Dendritic cell treated with granulocyte-macrophage colony-stimulating factor and Interleukin-4, amounts not matched to agents 40 ng/mL and 50 ng/mL, for 4 days (primary cell): Measurements from ENCODE around the gene HNRNPLL.

Experiments used
- H3K27ac Mint-ChIP-seq: one replicate; pipeline ENCODE4 v1.8.0; 2022; ENCODE audit warnings: mild to moderate bottlenecking, mixed read lengths
- H3K27me3 Mint-ChIP-seq: one replicate; pipeline ENCODE4 v1.8.0; 2022; ENCODE audit warnings: mild to moderate bottlenecking, mixed read lengths
- H3K36me3 Mint-ChIP-seq: one replicate; pipeline ENCODE4 v1.8.0; 2022; ENCODE audit warnings: low read depth, mixed read lengths
- H3K4me1 Mint-ChIP-seq: one replicate; pipeline ENCODE4 v1.8.0; 2022; ENCODE audit warnings: low read depth, mixed read lengths
- H3K4me3 Mint-ChIP-seq: one replicate; pipeline ENCODE4 v1.8.0; 2022; ENCODE audit warnings: mild to moderate bottlenecking, moderate library complexity, mixed read lengths
- H3K9me3 Mint-ChIP-seq: one replicate; pipeline ENCODE4 v1.8.0; 2022; ENCODE audit warnings: mixed read lengths
- intact Hi-C: fragments of 100-400 bp; cut with micrococcal nuclease; formaldehyde crosslinking; loops from one replicate; pipeline ENCODE4 v1.15.0; 2022

HNRNPLL gene

DNA sequence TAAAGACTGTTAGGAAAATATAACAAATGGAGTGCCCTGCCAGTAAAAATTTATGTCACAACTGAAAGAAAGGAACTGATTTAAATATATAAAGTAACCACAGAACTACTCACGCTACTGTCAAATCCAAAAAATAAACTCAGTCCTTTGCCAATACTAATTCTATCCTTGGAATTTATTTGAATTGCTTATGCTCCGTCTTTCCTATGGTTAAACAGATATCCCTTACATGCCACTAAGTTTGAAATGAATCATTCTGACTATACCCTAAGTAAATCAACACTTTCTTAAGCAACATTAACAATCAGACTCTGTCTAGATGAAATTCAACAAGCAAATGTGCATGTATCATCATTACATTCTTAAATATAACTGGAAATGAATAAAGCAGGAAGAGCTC is 9.8 kb downstream of the HNRNPLL start:
- H3K4me3 Mint-ChIP-seq = no peak overlapping the region
- peaks cover 43% of the 10 kb centered on the region for H3K4me1 Mint-ChIP-seq
- H3K27me3 Mint-ChIP-seq = no peaks in the 10 kb centered on the region
- intact Hi-C loops = no loop called here
- H3K36me3 Mint-ChIP-seq = peaks cover 45% of the 10 kb centered on the region
- no peaks in the 10 kb centered on the region for H3K9me3 Mint-ChIP-seq
- peak overlapping the region; percentile 2 for H3K27ac Mint-ChIP-seq

- H3K27me3 Mint-ChIP-seq = no peaks in the 10 kb centered on the region
- H3K9me3 Mint-ChIP-seq = no peaks in the 10 kb centered on the region
- H3K27ac Mint-ChIP-seq = no peak overlapping the region
- peaks cover 49% of the 10 kb centered on the region for H3K36me3 Mint-ChIP-seq
- no peak overlapping the region for H3K4me3 Mint-ChIP-seq
- intact Hi-C loops = no loop called here
- H3K4me1 Mint-ChIP-seq = peaks cover 38% of the 10 kb centered on the region
These were observed 11.6 kb downstream of the HNRNPLL start for GRCh38 chr2:38591152-38591551.

DNA sequence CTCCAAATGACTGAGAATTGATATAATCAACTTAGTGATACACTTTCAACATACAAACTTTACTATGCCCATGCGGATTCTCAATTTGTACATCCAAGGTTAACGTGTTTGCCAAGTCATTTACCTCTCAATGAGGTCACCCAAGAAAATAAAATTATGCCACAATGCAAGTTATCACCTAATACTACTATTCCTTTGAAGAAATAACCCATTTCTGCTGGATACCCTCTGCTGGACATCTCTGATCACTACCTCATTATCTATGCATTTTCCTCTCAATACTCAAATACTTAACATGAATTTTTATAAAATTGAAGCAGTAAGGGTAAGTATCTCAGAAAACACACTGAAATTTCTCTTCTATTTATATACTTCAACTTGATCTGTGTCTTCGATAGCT is 12.7 kb downstream of the HNRNPLL start:
- peaks cover 28% of the 10 kb centered on the region for H3K4me1 Mint-ChIP-seq
- intact Hi-C loops = no loop called here
- peaks cover 49% of the 10 kb centered on the region for H3K36me3 Mint-ChIP-seq
- no peaks in the 10 kb centered on the region for H3K27me3 Mint-ChIP-seq
- no peaks in the 10 kb centered on the region for H3K9me3 Mint-ChIP-seq
- no peak overlapping the region for H3K27ac Mint-ChIP-seq
- no peak overlapping the region for H3K4me3 Mint-ChIP-seq

DNA sequence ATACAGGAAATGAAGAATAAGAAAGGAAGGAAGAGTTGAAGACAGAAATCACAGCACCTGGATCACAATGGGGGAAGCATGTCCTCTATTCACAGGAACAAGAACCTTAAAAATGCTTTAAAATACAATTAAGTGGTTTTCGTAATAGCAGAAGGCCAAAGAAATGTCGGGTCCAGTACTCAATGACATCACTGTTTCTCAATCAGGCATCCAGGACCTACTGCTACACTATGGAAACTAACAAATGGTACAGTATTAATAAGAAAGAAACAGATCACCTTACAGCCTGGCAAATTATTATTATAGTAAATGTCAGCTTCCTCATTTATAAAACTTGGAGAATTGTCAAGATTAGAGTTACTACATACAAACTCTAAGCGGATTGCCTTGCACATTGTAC is 15.8 kb downstream of the HNRNPLL start:
- no peaks in the 10 kb centered on the region for H3K9me3 Mint-ChIP-seq
- peaks cover 60% of the 10 kb centered on the region for H3K36me3 Mint-ChIP-seq
- no peaks in the 10 kb centered on the region for H3K27me3 Mint-ChIP-seq
- H3K27ac Mint-ChIP-seq = no peak overlapping the region
- H3K4me1 Mint-ChIP-seq = peaks cover 11% of the 10 kb centered on the region
- H3K4me3 Mint-ChIP-seq = no peak overlapping the region
- intact Hi-C loops = no loop called here

DNA sequence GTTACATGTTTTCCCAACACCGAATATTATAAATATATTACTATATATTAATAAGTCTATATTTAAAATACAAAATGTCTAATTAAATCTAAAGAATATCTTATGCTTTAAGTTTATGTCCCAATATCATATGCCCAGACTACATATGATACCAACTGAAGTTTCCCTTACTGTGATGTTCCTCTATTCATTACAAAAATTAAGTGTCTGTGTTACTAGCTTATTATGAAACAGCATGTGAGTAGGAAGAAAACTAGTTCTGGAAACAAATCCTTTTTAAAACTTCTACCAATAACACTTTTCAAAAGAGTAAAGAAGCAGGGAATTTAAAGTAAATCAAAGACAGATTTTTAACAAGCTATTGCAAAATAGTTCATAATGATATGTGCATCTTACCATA is 17.8 kb downstream of the HNRNPLL start:
- Mint-ChIP-seq H3K4me1 (peaks cover 11% of the 10 kb centered on the region), H3K27me3 (no peaks in the 10 kb centered on the region), H3K36me3 (peaks cover 62% of the 10 kb centered on the region), H3K4me3 (no peak overlapping the region), H3K27ac (no peak overlapping the region), H3K9me3 (no peaks in the 10 kb centered on the region)
- intact Hi-C loops = no loop called here

DNA sequence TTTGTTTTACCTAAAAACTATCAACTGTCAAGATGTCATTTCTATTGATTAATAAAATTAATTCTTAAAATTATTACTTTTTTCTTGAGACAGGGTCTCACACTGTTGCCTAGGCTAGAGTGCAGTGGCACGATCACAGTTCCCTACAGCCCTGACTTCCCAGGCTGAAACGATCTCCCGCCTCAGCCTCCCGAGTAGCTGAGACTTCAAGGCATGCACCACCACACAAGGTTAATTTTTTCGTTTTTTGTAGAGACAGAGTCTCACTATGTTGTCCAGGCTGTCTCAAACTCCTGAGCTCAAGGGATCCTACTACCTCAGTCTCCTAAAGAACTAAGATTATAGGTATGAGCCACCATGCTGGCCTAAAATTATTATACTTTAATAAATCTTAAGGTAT is 18.7 kb downstream of the HNRNPLL start:
- H3K27ac Mint-ChIP-seq = no peak overlapping the region
- no peak overlapping the region for H3K4me3 Mint-ChIP-seq
- peaks cover 11% of the 10 kb centered on the region for H3K4me1 Mint-ChIP-seq
- peaks cover 56% of the 10 kb centered on the region for H3K36me3 Mint-ChIP-seq
- H3K27me3 Mint-ChIP-seq = no peaks in the 10 kb centered on the region
- intact Hi-C loops = no loop called here
- no peaks in the 10 kb centered on the region for H3K9me3 Mint-ChIP-seq

DNA sequence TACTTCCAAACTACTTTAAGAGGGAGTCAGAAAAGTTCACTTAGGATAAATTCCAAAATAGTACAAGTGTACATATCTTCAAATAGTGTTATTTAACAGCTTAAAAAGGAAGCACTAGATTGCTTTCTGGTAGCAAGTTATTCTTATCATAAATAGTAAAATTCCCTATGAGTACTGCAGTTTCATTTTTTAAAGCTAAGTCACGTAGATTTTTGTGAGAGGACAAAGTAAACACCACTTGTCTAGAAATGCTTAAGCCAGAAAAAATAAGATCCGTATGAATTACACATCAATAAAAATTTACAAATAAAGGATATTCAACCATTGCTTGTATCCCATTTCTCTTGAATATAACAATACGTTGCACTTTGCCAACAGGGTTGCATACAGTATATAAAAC is 19.2 kb downstream of the HNRNPLL start:
- Mint-ChIP-seq H3K27me3 (no peaks in the 10 kb centered on the region), H3K36me3 (peaks cover 60% of the 10 kb centered on the region), H3K4me1 (peaks cover 11% of the 10 kb centered on the region), H3K4me3 (no peak overlapping the region), H3K9me3 (no peaks in the 10 kb centered on the region), H3K27ac (no peak overlapping the region)
- intact Hi-C loops = no loop called here

- peaks cover 64% of the 10 kb centered on the region for H3K36me3 Mint-ChIP-seq
- H3K27ac Mint-ChIP-seq = no peak overlapping the region
- intact Hi-C loops = loop anchor here (1.0 kb wide), 1 partner anchor 145 kb away; no protein-coding TSS in a partner anchor
- peaks cover 4% of the 10 kb centered on the region for H3K4me1 Mint-ChIP-seq
- no peaks in the 10 kb centered on the region for H3K27me3 Mint-ChIP-seq
- H3K4me3 Mint-ChIP-seq = no peak overlapping the region
- no peaks in the 10 kb centered on the region for H3K9me3 Mint-ChIP-seq
These were observed 21.3 kb downstream of the HNRNPLL start for GRCh38 chr2:38581193-38582147.

DNA sequence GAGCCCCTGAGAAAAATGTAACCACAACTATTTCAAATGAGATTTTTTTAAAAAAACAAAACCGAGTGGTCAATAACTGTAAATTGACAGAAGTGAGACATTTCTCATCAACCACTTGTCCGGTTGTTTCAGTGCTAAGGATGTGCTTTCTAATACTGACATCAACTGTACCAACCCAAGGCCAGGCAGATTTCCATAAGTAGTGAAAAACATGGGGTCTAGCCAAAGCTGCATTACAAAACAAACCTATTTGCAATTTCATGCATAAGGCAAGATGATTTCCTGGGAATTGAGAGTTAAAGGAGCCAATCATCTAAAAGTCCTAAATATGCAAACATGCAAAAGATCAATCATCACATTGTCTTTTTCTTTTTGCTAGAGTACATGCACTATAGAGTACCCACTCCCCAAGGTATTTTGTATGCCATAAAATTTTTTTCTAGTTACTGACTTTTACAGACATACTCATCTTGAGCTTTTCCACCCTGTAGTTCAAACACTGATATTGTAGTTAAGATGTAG is 22.6 kb downstream of the HNRNPLL start:
- Mint-ChIP-seq H3K27me3 (no peaks in the 10 kb centered on the region), H3K4me1 (no peaks in the 10 kb centered on the region), H3K36me3 (peaks cover 64% of the 10 kb centered on the region), H3K4me3 (no peak overlapping the region), H3K27ac (no peak overlapping the region), H3K9me3 (no peaks in the 10 kb centered on the region)
- intact Hi-C loops = no loop called here

DNA sequence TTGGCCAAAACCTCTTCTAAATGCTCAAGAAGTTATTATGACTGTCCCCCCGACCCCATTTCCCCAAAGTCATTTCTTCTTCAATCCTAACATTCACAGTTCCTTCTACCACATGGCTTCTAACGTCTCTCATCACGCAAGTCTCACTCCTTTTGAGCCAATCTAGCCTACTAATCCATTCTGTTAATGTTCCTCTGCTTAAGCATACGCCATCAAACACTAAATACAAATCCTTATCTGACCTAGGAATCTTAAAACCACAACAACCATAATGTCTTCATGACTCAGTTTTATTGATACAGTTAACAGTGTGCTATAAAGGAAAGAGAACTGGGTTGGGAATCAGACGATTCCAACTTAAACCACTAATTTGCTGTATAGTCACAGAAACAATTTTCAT is 23.9 kb downstream of the HNRNPLL start:
- peaks cover 6% of the 10 kb centered on the region for H3K4me1 Mint-ChIP-seq
- H3K27me3 Mint-ChIP-seq = no peaks in the 10 kb centered on the region
- no peak overlapping the region for H3K4me3 Mint-ChIP-seq
- intact Hi-C loops = loop anchor here (5.0 kb wide), 1 partner anchor 262 kb away; no protein-coding TSS in a partner anchor
- no peaks in the 10 kb centered on the region for H3K9me3 Mint-ChIP-seq
- peaks cover 68% of the 10 kb centered on the region for H3K36me3 Mint-ChIP-seq
- H3K27ac Mint-ChIP-seq = no peak overlapping the region

DNA sequence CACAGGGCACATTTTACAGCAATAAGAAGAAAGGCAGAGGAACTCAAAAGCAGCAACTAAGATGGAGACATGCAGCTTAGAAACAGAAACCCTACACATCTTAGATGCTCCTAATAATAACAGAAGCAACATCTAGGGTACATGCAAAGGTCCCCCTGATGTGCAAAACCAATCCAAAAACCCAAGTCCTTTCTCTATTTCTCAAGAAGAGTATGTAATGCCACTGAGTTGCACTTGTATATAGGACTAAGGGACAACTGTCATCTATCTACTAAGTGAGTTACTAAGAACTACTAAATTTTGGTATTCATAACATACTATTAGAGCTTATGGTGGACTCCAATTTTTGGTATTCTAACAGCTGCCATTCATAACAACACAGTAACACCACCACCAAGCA is 28.4 kb downstream of the HNRNPLL start:
- Mint-ChIP-seq H3K27ac (no peak overlapping the region), H3K36me3 (peaks cover 67% of the 10 kb centered on the region), H3K4me1 (peaks cover 22% of the 10 kb centered on the region), H3K9me3 (no peaks in the 10 kb centered on the region), H3K27me3 (no peaks in the 10 kb centered on the region), H3K4me3 (no peak overlapping the region)
- intact Hi-C loops = no loop called here

DNA sequence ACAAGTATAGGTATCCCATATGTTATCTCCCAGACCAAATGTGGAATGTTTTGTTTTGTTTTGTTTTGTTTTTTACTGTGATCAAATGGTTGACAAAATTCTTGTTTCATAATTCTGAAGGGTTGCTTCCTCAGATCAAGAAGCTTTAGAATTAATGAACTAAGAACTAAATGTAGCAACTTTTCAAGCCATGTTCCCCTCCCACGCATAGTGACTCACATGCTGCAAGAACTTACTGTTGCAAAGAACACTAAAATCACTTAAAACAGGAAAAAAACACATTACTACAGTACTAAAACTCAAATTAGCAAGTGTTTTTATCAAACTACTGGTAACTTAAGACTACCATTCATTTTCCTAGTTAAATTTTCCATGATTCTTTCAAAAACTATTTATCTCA is 30.6 kb downstream of the HNRNPLL start:
- Mint-ChIP-seq H3K9me3 (no peaks in the 10 kb centered on the region), H3K4me1 (peaks cover 22% of the 10 kb centered on the region), H3K36me3 (peaks cover 72% of the 10 kb centered on the region), H3K27me3 (no peaks in the 10 kb centered on the region), H3K27ac (peak overlapping the region; percentile 60), H3K4me3 (no peak overlapping the region)
- intact Hi-C loops = no loop called here

- Mint-ChIP-seq H3K4me3 (no peak overlapping the region), H3K27me3 (no peaks in the 10 kb centered on the region), H3K4me1 (peaks cover 22% of the 10 kb centered on the region), H3K36me3 (peaks cover 66% of the 10 kb centered on the region), H3K27ac (no peak overlapping the region), H3K9me3 (no peaks in the 10 kb centered on the region)
- intact Hi-C loops = no loop called here
These were observed 31.5 kb downstream of the HNRNPLL start for GRCh38 chr2:38571193-38571592.

DNA sequence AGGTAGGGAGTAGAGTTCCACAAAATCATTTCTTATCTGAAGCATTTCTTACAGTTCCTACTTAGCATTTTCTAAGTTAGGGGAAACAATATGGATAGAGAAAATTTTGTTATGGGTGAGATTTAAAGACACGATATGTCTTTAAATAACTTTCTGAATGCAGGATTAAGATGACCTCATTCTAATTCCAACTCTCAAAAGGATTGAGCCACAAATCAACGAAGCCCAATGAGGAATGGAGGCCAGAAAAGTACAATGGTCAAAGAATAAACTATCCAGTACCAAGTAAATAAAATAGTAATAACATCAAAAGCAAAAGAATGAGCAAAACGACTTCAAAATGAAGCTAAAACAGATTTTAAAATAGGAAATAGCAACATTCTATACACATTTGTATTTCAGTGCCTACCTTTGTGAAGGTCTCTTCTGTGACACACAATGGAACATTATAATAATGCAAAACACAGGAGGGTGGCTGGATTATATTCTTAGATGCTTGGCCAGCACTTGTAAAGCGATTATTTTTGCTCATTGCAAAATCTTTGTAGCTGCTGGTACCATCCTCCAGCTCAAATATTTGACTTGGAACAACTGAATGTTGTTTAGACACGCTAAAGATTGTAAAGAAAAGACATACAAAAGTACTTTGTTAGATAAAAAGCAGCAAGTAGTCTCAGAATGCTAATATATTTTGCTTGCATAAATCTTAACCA is 33.8 kb downstream of the HNRNPLL start:
- no peak overlapping the region for H3K27ac Mint-ChIP-seq
- peaks cover 62% of the 10 kb centered on the region for H3K36me3 Mint-ChIP-seq
- H3K4me3 Mint-ChIP-seq = no peak overlapping the region
- peaks cover 17% of the 10 kb centered on the region for H3K4me1 Mint-ChIP-seq
- no peaks in the 10 kb centered on the region for H3K27me3 Mint-ChIP-seq
- intact Hi-C loops = no loop called here
- no peaks in the 10 kb centered on the region for H3K9me3 Mint-ChIP-seq
